Lower leg skin (tissue), 3 donors: ENCODE measurements around the gene C1QTNF12.

Experiments used
- CTCF ChIP-seq, 3 donors: fragments of 450-650 bp; IDR thresholded peaks; one replicate each; pipeline ENCODE4 v1.5.1; 2016; ENCODE audit warnings: antibody characterized with exemption in 3 of 3, mild to moderate bottlenecking in 3 of 3, moderate library complexity in 2 of 3
- POLR2A ChIP-seq, 2 donors: fragments of 450-650 bp; IDR thresholded peaks; one replicate each; pipeline ENCODE4 v1.6.1; 2016 to 2017; ENCODE audit warnings: antibody characterized with exemption in 2 of 2, mild to moderate bottlenecking in 1 of 2, moderate library complexity in 1 of 2

GRCh38 chr1:1293263-1294249, 47.0 kb upstream of the C1QTNF12 start:
- no peak for TF ChIP-seq POLR2A (IDR thresholded peaks at IDR 0.05)
- no peak for TF ChIP-seq CTCF (IDR thresholded peaks at IDR 0.05)
